GM21786 (cell line): Measurements from ENCODE around the gene BCAP29.
"Not testable (repeated sequence)": the region's sequence is repeated elsewhere in the genome, so short reads cannot be mapped to it uniquely, and the experiment has no call there.

Source experiments
- ATAC-seq: cut with Tn5 transposase; IDR thresholded peaks from one replicate; pipeline ENCODE4 v1.9.1; 2021; ENCODE audit not compliant: unreplicated experiment

Gene BCAP29

GRCh38 chr7:107615910-107616680 is 36.0 kb downstream of the BCAP29 start:
- no peak for ATAC-seq

- no peak for ATAC-seq
Observed at GRCh38 chr7:107622429-107622828, 42.4 kb downstream of the BCAP29 start.

- ATAC-seq: no peak
Observed at GRCh38 chr7:107622894-107623293, 42.8 kb downstream of the BCAP29 start.

- no peak for ATAC-seq
Observed at GRCh38 chr7:107627002-107627401, 47.0 kb downstream of the BCAP29 start.

DNA sequence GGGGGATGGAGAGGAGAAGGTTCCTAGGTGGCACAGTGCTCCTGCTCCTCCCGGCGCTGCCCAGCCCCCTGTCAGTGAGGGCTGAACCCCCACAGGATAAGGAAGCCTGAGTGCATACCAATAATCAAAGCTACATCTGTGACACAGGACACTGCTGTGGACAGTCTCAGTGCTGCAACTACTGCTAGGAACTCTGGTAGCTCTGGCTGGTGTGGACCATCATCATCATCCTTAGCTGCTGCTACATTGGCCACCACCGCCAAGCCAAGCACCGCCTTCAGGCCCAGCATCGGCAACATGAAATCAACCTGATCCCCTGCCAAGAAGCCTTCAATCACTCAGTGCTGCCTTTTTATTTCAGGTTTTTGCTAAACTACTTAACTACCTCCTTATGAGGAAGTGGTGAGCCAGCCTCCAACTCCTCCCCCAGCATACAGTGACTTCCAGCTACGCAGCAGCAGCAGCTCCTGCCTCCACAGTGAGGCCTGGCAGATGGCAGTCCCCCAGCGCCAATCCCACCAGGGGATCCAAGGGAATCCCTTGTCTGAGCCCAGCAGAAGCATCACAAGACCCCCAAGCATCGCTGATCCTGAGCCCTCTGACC is 48.5 kb downstream of the BCAP29 start:
- ATAC-seq: no peak

- no peak for ATAC-seq
Observed at GRCh38 chr7:107630342-107630741, 50.3 kb downstream of the BCAP29 start.

DNA sequence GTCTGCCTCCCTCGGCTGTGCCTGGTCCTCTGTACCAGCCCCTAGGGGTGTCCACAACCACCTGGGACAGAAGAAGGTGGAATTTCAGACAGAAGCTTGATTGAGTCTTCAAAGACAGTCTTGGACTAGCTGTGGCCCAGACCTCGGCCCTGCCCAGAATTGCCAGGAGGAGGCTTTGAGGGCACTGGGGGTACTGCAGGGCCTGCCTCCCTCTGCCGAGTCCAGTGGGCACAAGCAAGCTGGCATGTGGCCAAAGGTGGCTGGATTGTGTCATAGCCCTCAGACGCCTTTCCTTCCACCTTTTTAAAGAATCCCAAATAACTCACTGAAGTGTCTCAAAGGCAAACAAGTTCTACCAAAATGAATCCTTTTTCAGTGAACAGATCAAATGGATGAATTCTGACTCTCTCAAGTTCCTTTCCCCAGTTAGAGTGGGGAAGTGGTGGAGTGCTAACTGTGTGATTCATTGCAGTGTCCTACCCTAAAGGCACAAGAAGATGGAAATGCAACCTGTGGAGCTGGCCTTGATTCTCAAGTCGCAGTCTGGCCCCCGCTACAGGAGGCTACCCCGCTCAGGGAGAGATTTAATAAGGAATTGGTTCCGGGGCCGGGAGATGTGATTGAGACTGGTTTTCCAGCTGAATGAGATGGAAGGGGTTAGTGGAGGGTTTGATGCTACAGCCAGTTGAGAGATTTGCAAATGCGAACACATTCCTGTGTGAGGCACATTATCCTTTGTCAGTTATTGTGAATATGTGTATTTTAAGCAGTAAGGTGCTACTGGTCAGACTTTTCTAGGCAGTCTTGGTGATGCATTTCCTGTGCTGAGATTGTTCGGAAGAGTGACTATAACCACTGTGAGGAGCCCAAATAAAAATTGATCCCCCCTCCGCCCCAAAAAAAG is 51.8 kb downstream of the BCAP29 start:
- ATAC-seq: no peak

DNA sequence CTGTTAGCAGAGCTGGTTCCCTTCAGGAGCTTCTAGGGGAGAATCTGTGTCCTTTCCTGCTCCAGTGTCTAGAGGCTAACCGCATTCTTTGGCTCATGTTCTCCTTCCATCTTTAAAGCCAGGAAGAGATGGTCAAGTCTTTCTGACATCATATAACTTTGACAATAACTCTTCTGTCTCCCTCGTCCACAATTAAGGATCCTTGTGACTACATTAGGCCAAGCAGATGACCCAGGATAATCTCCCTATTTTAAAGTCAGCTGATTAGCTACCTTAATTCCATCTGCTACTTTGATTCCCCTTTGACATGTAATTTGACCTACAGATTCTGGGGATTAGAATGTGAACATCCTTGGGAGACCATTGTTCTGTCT is 52.4 kb downstream of the BCAP29 start:
- no peak for ATAC-seq

GRCh38 chr7:107638594-107638993 is 58.5 kb downstream of the BCAP29 start:
- peak; percentile 96 for ATAC-seq

- ATAC-seq: not testable (repeated sequence)
Observed at GRCh38 chr7:107639070-107639469, 59.0 kb downstream of the BCAP29 start.

DNA sequence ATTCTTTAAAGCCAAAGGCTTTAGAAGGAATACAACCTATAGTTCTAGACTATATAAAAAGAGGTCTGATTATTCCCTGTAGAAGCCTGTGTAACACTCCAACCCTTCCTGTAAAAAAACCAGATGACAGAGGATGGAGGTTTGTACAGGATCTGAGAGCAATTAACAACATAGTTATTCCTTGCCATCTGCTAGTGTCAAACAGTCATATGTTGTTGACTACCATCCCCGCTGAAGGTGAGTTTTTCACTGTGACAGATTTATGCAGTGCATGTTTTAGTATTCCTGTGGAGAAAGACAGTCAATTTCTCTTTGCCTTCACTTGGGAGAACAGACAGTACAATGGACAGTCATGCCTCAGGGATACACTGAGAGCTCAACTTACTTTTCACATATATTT is 61.6 kb downstream of the BCAP29 start:
- no peak for ATAC-seq

DNA sequence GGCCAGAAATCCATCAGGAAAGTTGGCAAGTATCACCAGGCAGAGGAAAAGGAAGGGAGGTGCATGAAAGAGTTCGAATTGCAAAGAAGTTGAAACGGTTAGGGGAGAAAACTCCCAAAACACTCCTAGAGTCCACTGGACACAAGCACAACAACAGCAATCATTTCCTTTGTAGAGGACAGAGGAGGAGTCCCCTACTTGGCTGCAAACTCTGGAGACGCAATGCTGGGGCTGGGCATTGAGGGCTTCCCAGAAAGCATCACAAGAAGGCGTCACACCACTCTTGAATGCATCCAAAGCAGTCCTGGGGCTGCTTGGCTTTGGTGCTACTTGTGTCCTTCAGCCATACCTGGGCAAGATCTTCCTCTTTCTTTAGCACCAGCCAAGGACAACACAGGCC is 62.5 kb downstream of the BCAP29 start:
- ATAC-seq: no peak

GRCh38 chr7:107643407-107643806 is 63.4 kb downstream of the BCAP29 start:
- no peak for ATAC-seq

- ATAC-seq: no peak
Observed at GRCh38 chr7:107643938-107644308, 63.9 kb downstream of the BCAP29 start.

GRCh38 chr7:107644309-107644974 is 64.4 kb downstream of the BCAP29 start:
- no peak for ATAC-seq

- no peak for ATAC-seq
Observed at GRCh38 chr7:107652642-107653041, 72.6 kb downstream of the BCAP29 start.

DNA sequence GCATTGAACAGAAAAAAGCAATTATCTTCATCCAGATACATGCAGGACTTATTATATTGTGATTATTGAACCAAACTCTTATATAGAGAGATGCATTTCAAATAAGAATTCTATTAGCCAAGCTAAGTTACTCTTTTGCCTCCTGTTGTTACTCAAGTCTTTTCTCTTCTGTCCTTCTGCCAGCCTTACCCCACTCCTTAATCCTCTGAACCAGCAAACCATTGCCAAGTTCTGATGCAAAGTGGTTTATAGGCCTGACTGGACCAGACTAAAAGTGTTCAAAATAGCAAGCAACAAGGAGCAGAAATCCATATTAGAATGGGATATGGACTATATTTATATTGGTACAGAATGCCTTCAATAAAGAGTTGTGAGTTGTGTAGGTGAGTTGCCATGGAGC is 78.4 kb downstream of the BCAP29 start:
- no peak for ATAC-seq

DNA sequence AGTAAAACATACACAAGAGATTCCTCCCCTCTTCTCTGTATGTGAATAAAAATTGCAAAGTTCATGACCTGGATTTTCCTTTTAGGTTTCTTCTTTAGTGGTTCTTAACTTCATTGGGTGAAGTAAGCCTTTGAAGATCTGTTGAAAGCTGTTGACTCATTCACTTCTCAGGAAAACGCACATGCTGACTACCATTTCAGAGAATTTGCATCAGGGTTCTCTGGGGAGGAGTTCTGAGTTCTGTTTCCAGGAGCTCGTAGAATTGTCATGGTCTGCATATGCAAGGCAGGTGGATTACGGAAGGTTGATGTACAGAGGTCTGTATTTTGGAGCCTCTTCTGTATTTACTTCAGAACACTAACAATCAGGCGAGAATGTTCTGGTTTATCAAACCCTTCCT is 79.6 kb downstream of the BCAP29 start:
- no peak for ATAC-seq

GRCh38 chr7:107660381-107661080 is 80.5 kb downstream of the BCAP29 start, which contains the start of gene SLC26A4:
TSS of gene SLC26A4 (plus strand) at chr7:107660828. CDS start at chr7:107661642, 814 bp downstream.
- peak; percentile 57 for ATAC-seq

GRCh38 chr7:107661081-107661864 is 81.2 kb downstream of the BCAP29 start:
- ATAC-seq: peak; percentile 60
